Measurements from ENCODE around the gene NCR1. TPM values are rescaled to one million over a fixed set of nuclear protein-coding genes. Genes with fewer than 3 reads are reported as not detected.
"Not testable (repeated sequence)": the region's sequence is repeated elsewhere in the genome, so short reads cannot be mapped to it uniquely, and the experiment has no call there.

NCR1 gene
- total RNA-seq, 2 experiments from 2014 or later, result not detected

GRCh38 chr19:54889566-54889965 lies 16.4 kb upstream of the NCR1 start:
- DNase-seq (no peak), ATAC-seq (no peak)
- ChIA-PET CTCF (no interaction called here), POLR2A (interaction anchor here (0.5 kb wide), 1 partner anchor 438 kb away, joined by 3 read pairs; no protein-coding TSS in a partner anchor)
- intact Hi-C loops (cut with DNase I, micrococcal nuclease), result no loop called here
- no peak overlapping the region for H3K27ac Mint-ChIP-seq
- no peaks in the 10 kb centered on the region for H3K36me3 Mint-ChIP-seq (ENCODE audit: low read depth)
- no peaks in the 10 kb centered on the region for H3K9me3 Mint-ChIP-seq (ENCODE audit: low read depth)
- H3K4me1 Mint-ChIP-seq, result no peaks in the 10 kb centered on the region
- H3K27me3 Mint-ChIP-seq, result peaks cover 4% of the 10 kb centered on the region
- H3K4me3 Mint-ChIP-seq, result no peak overlapping the region

GRCh38 chr19:54893406-54893805 lies 12.5 kb upstream of the NCR1 start:
- no peak for DNase-seq
- no peak for ATAC-seq
- no peak overlapping the region for H3K4me3 Mint-ChIP-seq
- peaks cover 4% of the 10 kb centered on the region for H3K27me3 Mint-ChIP-seq
- H3K9me3 Mint-ChIP-seq (ENCODE audit: low read depth), result no peaks in the 10 kb centered on the region
- CTCF ChIA-PET, result no interaction called here
- no peaks in the 10 kb centered on the region for H3K36me3 Mint-ChIP-seq (ENCODE audit: low read depth)
- no peaks in the 10 kb centered on the region for H3K4me1 Mint-ChIP-seq
- intact Hi-C loops (cut with DNase I, micrococcal nuclease), result no loop called here
- POLR2A ChIA-PET, result no interaction called here
- H3K27ac Mint-ChIP-seq, result no peak overlapping the region

- DNase-seq; POLR2A ChIA-PET; intact Hi-C loops (cut with DNase I, micrococcal nuclease); ATAC-seq; H3K27ac Mint-ChIP-seq; H3K27me3 Mint-ChIP-seq; H3K4me3 Mint-ChIP-seq; H3K36me3 Mint-ChIP-seq (ENCODE audit: low read depth); H3K9me3 Mint-ChIP-seq (ENCODE audit: low read depth); H3K4me1 Mint-ChIP-seq; CTCF ChIA-PET: not testable (repeated sequence)
These were observed 11.8 kb upstream of the NCR1 start for GRCh38 chr19:54894106-54894505.

GRCh38 chr19:54896036-54896435 lies 9.9 kb upstream of the NCR1 start:
- Mint-ChIP-seq H3K36me3 (ENCODE audit: low read depth) (no peaks in the 10 kb centered on the region), H3K4me3 (no peak overlapping the region), H3K27ac (no peak overlapping the region), H3K9me3 (ENCODE audit: low read depth) (no peaks in the 10 kb centered on the region), H3K27me3 (peaks cover 14% of the 10 kb centered on the region), H3K4me1 (no peaks in the 10 kb centered on the region)
- ChIA-PET POLR2A (no interaction called here), CTCF (no interaction called here)
- intact Hi-C loops (cut with DNase I, micrococcal nuclease), result no loop called here
- DNase-seq, result no peak
- no peak for ATAC-seq

GRCh38 chr19:54898685-54899084 lies 7.3 kb upstream of the NCR1 start:
- intact Hi-C loops (cut with DNase I, micrococcal nuclease); ATAC-seq; H3K27ac Mint-ChIP-seq; H3K9me3 Mint-ChIP-seq (ENCODE audit: low read depth); H3K4me3 Mint-ChIP-seq; H3K4me1 Mint-ChIP-seq; CTCF ChIA-PET; H3K36me3 Mint-ChIP-seq (ENCODE audit: low read depth); POLR2A ChIA-PET; DNase-seq: not testable (repeated sequence)
- peaks cover 14% of the 10 kb centered on the region for H3K27me3 Mint-ChIP-seq

- H3K9me3 Mint-ChIP-seq (ENCODE audit: low read depth); H3K4me1 Mint-ChIP-seq; CTCF ChIA-PET; H3K36me3 Mint-ChIP-seq (ENCODE audit: low read depth); intact Hi-C loops (cut with DNase I, micrococcal nuclease); ATAC-seq; DNase-seq; H3K27ac Mint-ChIP-seq; H3K4me3 Mint-ChIP-seq; POLR2A ChIA-PET: not testable (repeated sequence)
- peaks cover 14% of the 10 kb centered on the region for H3K27me3 Mint-ChIP-seq
These were observed 6.3 kb upstream of the NCR1 start for GRCh38 chr19:54899646-54900045.

GRCh38 chr19:54901153-54901552 lies 4.8 kb upstream of the NCR1 start:
- H3K27me3 Mint-ChIP-seq, result peaks cover 17% of the 10 kb centered on the region
- H3K4me1 Mint-ChIP-seq; H3K36me3 Mint-ChIP-seq (ENCODE audit: low read depth); H3K4me3 Mint-ChIP-seq; CTCF ChIA-PET; DNase-seq; intact Hi-C loops (cut with DNase I, micrococcal nuclease); ATAC-seq; H3K27ac Mint-ChIP-seq; POLR2A ChIA-PET; H3K9me3 Mint-ChIP-seq (ENCODE audit: low read depth): not testable (repeated sequence)

GRCh38 chr19:54902061-54902460 lies 3.9 kb upstream of the NCR1 start:
- H3K27ac Mint-ChIP-seq, result no peak overlapping the region
- POLR2A ChIA-PET, result no interaction called here
- no peaks in the 10 kb centered on the region for H3K36me3 Mint-ChIP-seq (ENCODE audit: low read depth)
- no peak overlapping the region for H3K4me3 Mint-ChIP-seq
- no peak for DNase-seq
- intact Hi-C loops (cut with DNase I, micrococcal nuclease), result no loop called here
- no peak for ATAC-seq
- H3K9me3 Mint-ChIP-seq (ENCODE audit: low read depth), result no peaks in the 10 kb centered on the region
- CTCF ChIA-PET, result no interaction called here
- peaks cover 17% of the 10 kb centered on the region for H3K27me3 Mint-ChIP-seq
- H3K4me1 Mint-ChIP-seq, result no peaks in the 10 kb centered on the region

- no peaks in the 10 kb centered on the region for H3K4me1 Mint-ChIP-seq
- no peak for ATAC-seq
- no peaks in the 10 kb centered on the region for H3K36me3 Mint-ChIP-seq (ENCODE audit: low read depth)
These were observed 2.6 kb upstream of the NCR1 start for GRCh38 chr19:54903303-54903702.

GRCh38 chr19:54904261-54904660 lies 1.7 kb upstream of the NCR1 start:
- H3K9me3 Mint-ChIP-seq (ENCODE audit: low read depth); H3K36me3 Mint-ChIP-seq (ENCODE audit: low read depth); intact Hi-C loops (cut with DNase I, micrococcal nuclease); ATAC-seq; POLR2A ChIA-PET; H3K27ac Mint-ChIP-seq; H3K4me1 Mint-ChIP-seq; DNase-seq; H3K4me3 Mint-ChIP-seq: not testable (repeated sequence)
- H3K27me3 Mint-ChIP-seq, result peaks cover 11% of the 10 kb centered on the region
- CTCF ChIA-PET, result interaction anchor here (0.7 kb wide), 1 partner anchor 228 kb away, joined by 5 read pairs; no protein-coding TSS in a partner anchor

More at GRCh38 chr19:54903303-54903702, 2.6 kb upstream of the NCR1 start:
- no peak overlapping the region for H3K27ac Mint-ChIP-seq
- H3K27me3 Mint-ChIP-seq, result peaks cover 14% of the 10 kb centered on the region
- intact Hi-C loops (cut with DNase I, micrococcal nuclease), result no loop called here
- ChIA-PET POLR2A (no interaction called here), CTCF (interaction anchor here (0.6 to 1.0 kb wide), 2 partner anchors 22 to 928 kb away, joined by 3 read pairs; no protein-coding TSS in a partner anchor)
- H3K9me3 Mint-ChIP-seq (ENCODE audit: low read depth), result no peaks in the 10 kb centered on the region
- no peak for DNase-seq
- no peak overlapping the region for H3K4me3 Mint-ChIP-seq

- intact Hi-C loops (cut with DNase I, micrococcal nuclease), result no loop called here
- Mint-ChIP-seq H3K27me3 (peaks cover 7% of the 10 kb centered on the region), H3K9me3 (ENCODE audit: low read depth) (no peaks in the 10 kb centered on the region), H3K36me3 (ENCODE audit: low read depth) (no peaks in the 10 kb centered on the region), H3K27ac (no peak overlapping the region), H3K4me1 (no peaks in the 10 kb centered on the region), H3K4me3 (no peak overlapping the region)
- ChIA-PET CTCF (no interaction called here), POLR2A (no interaction called here)
- ATAC-seq, result no peak
- DNase-seq, result no peak
These were observed 536 bp upstream of the NCR1 start for GRCh38 chr19:54905421-54905802.

- CTCF ChIA-PET, result no interaction called here
These were observed 871 bp downstream of the NCR1 start for GRCh38 chr19:54906819-54907218.

GRCh38 chr19:54907899-54908298 lies 2.0 kb downstream of the NCR1 start:
- H3K27ac Mint-ChIP-seq; H3K4me1 Mint-ChIP-seq; H3K9me3 Mint-ChIP-seq (ENCODE audit: low read depth); POLR2A ChIA-PET; intact Hi-C loops (cut with DNase I, micrococcal nuclease); DNase-seq; H3K27me3 Mint-ChIP-seq; CTCF ChIA-PET; ATAC-seq; H3K4me3 Mint-ChIP-seq; H3K36me3 Mint-ChIP-seq (ENCODE audit: low read depth): not testable (repeated sequence)

More at GRCh38 chr19:54906819-54907218, 871 bp downstream of the NCR1 start:
- DNase-seq (no peak), ATAC-seq (no peak)
- no peak overlapping the region for H3K4me3 Mint-ChIP-seq
- peaks cover 6% of the 10 kb centered on the region for H3K27me3 Mint-ChIP-seq
- H3K27ac Mint-ChIP-seq, result no peak overlapping the region
- H3K36me3 Mint-ChIP-seq (ENCODE audit: low read depth), result no peaks in the 10 kb centered on the region
- intact Hi-C loops (cut with DNase I, micrococcal nuclease), result no loop called here
- POLR2A ChIA-PET, result no interaction called here
- no peaks in the 10 kb centered on the region for H3K9me3 Mint-ChIP-seq (ENCODE audit: low read depth)
- no peaks in the 10 kb centered on the region for H3K4me1 Mint-ChIP-seq
